Breast epithelium (tissue), 3 donors: ENCODE measurements around the gene ZNF674.

Experiments used
- POLR2A ChIP-seq: fragments of 450-650 bp; IDR thresholded peaks from one replicate; pipeline ENCODE4 v1.6.1; 2016; ENCODE audit warnings: antibody characterized with exemption, mild to moderate bottlenecking, moderate library complexity
- POLR2AphosphoS5 ChIP-seq, 3 donors: sonication (generic); formaldehyde crosslinking; IDR thresholded peaks; one replicate each; pipeline ENCODE4 v1.6.1; 2017; ENCODE audit warnings: antibody characterized with exemption in 3 of 3
- TF ChIP-seq, protein P1 (sequence below), 3 donors: fragments of 450-650 bp; IDR thresholded peaks; one replicate each; pipeline ENCODE4 v1.5.1; 2016 to 2017; ENCODE audit warnings: antibody characterized with exemption in 3 of 3, mild to moderate bottlenecking in 3 of 3, moderate library complexity in 3 of 3

DNA sequence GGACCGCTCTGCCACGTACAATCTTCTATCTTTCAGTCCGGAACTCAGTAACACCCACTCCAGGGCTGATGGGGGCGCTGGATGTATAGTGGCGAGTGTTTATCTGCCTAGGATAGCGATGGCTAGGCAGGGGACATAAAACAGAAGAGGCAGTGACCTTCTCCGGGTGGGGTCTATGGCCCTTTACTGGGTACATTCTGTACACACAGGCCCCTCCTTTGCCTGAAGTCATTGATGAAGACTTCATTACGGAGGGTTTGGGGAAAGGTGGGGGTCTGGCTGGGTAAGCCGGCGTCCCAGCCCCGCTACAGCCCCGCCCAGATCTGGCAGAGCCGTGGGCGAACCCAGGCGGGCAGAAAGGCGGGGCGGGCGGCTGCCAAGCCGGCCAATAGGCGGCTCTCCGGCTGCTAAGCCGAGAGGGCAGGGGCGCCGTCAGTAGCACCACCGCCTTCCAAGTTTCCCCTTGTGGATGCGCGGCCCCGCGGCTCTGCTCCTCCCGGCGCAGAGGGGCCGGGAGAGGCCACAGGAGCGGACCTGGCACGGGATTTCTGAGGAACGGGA, 28.2 kb upstream of the ZNF674 start, which contains the start of gene CHST7:
- TF ChIP-seq, protein P1, sequence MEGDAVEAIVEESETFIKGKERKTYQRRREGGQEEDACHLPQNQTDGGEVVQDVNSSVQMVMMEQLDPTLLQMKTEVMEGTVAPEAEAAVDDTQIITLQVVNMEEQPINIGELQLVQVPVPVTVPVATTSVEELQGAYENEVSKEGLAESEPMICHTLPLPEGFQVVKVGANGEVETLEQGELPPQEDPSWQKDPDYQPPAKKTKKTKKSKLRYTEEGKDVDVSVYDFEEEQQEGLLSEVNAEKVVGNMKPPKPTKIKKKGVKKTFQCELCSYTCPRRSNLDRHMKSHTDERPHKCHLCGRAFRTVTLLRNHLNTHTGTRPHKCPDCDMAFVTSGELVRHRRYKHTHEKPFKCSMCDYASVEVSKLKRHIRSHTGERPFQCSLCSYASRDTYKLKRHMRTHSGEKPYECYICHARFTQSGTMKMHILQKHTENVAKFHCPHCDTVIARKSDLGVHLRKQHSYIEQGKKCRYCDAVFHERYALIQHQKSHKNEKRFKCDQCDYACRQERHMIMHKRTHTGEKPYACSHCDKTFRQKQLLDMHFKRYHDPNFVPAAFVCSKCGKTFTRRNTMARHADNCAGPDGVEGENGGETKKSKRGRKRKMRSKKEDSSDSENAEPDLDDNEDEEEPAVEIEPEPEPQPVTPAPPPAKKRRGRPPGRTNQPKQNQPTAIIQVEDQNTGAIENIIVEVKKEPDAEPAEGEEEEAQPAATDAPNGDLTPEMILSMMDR (IDR thresholded peaks at IDR 0.05) = no peak
- no peak for TF ChIP-seq POLR2A
- TF ChIP-seq POLR2AphosphoS5 (IDR thresholded peaks at IDR 0.05) = no peak
